WTC11 (cell line): ENCODE data around the gene OAS1.

Experiments used
- CREB1 ChIP-seq: sonication (generic); formaldehyde crosslinking; IDR thresholded peaks from 2 replicates; pipeline ENCODE4 v1.8.0; 2023; ENCODE audit warnings: mild to moderate bottlenecking, missing genetic modification reagents
- FOXK1 ChIP-seq: sonication (generic); formaldehyde crosslinking; IDR thresholded peaks from 2 replicates; pipeline ENCODE4 v1.8.0; 2022; ENCODE audit warnings: mild to moderate bottlenecking, moderate library complexity, missing genetic modification reagents
- GTF2I ChIP-seq: fragments of 250-450 bp; sonication (Bioruptor Pico); conservative IDR thresholded peaks from 2 replicates; pipeline ENCODE4 v1.4.0; 2021; ENCODE audit warnings: mild to moderate bottlenecking
- IRF2 ChIP-seq: sonication (generic); formaldehyde crosslinking; IDR thresholded peaks from 2 replicates; pipeline ENCODE4 v1.8.0; 2022; ENCODE audit warnings: low read depth, missing genetic modification reagents, borderline replicate concordance
- OVOL2 ChIP-seq: fragments of 250-450 bp; sonication (Bioruptor Pico); IDR thresholded peaks from 2 replicates; pipeline ENCODE4 v1.9.0; 2021; ENCODE audit warnings: mild to moderate bottlenecking, borderline replicate concordance
- RELA ChIP-seq: sonication (generic); formaldehyde crosslinking; IDR thresholded peaks from 2 replicates; pipeline ENCODE4 v1.8.1; 2022; ENCODE audit warnings: missing genetic modification reagents, mild to moderate bottlenecking, borderline replicate concordance
- SMAD3 ChIP-seq: sonication (generic); formaldehyde crosslinking; IDR thresholded peaks from 2 replicates; pipeline ENCODE4 v1.8.0; 2022; ENCODE audit warnings: missing genetic modification reagents, mild to moderate bottlenecking, borderline replicate concordance
- TF ChIP-seq, protein P1 (sequence below): sonication (generic); formaldehyde crosslinking; IDR thresholded peaks from 2 replicates; pipeline ENCODE4 v1.8.1; 2022; ENCODE audit warnings: mild to moderate bottlenecking, missing genetic modification reagents, moderate library complexity, borderline replicate concordance
- TF ChIP-seq, protein P2 (sequence below): fragments of 200-600 bp; IDR thresholded peaks from 2 replicates; pipeline ENCODE4 v1.8.0; 2022; ENCODE audit warnings: antibody characterized with exemption
- TF ChIP-seq, protein P3 (sequence below): sonication (generic); formaldehyde crosslinking; IDR thresholded peaks from 2 replicates; pipeline ENCODE4 v1.8.1; 2023; ENCODE audit warnings: mild to moderate bottlenecking, missing genetic modification reagents
- TF ChIP-seq, protein P4 (sequence below): sonication (generic); formaldehyde crosslinking; IDR thresholded peaks from 2 replicates; pipeline ENCODE4 v1.8.0; 2022; ENCODE audit warnings: mild to moderate bottlenecking, missing genetic modification reagents

- TF ChIP-seq GTF2I (CRISPR knock-in tag), result no peak
- no peak for TF ChIP-seq SMAD3 (CRISPR knock-in tag)
- TF ChIP-seq, protein P1, sequence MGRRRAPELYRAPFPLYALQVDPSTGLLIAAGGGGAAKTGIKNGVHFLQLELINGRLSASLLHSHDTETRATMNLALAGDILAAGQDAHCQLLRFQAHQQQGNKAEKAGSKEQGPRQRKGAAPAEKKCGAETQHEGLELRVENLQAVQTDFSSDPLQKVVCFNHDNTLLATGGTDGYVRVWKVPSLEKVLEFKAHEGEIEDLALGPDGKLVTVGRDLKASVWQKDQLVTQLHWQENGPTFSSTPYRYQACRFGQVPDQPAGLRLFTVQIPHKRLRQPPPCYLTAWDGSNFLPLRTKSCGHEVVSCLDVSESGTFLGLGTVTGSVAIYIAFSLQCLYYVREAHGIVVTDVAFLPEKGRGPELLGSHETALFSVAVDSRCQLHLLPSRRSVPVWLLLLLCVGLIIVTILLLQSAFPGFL (CRISPR knock-in tag), result no peak
- TF ChIP-seq, protein P2, sequence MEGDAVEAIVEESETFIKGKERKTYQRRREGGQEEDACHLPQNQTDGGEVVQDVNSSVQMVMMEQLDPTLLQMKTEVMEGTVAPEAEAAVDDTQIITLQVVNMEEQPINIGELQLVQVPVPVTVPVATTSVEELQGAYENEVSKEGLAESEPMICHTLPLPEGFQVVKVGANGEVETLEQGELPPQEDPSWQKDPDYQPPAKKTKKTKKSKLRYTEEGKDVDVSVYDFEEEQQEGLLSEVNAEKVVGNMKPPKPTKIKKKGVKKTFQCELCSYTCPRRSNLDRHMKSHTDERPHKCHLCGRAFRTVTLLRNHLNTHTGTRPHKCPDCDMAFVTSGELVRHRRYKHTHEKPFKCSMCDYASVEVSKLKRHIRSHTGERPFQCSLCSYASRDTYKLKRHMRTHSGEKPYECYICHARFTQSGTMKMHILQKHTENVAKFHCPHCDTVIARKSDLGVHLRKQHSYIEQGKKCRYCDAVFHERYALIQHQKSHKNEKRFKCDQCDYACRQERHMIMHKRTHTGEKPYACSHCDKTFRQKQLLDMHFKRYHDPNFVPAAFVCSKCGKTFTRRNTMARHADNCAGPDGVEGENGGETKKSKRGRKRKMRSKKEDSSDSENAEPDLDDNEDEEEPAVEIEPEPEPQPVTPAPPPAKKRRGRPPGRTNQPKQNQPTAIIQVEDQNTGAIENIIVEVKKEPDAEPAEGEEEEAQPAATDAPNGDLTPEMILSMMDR, result no peak
- TF ChIP-seq, protein P3, sequence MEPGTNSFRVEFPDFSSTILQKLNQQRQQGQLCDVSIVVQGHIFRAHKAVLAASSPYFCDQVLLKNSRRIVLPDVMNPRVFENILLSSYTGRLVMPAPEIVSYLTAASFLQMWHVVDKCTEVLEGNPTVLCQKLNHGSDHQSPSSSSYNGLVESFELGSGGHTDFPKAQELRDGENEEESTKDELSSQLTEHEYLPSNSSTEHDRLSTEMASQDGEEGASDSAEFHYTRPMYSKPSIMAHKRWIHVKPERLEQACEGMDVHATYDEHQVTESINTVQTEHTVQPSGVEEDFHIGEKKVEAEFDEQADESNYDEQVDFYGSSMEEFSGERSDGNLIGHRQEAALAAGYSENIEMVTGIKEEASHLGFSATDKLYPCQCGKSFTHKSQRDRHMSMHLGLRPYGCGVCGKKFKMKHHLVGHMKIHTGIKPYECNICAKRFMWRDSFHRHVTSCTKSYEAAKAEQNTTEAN (CRISPR knock-in tag), result no peak
- no peak for TF ChIP-seq FOXK1
- no peak for TF ChIP-seq OVOL2 (CRISPR knock-in tag)
- TF ChIP-seq, protein P4, sequence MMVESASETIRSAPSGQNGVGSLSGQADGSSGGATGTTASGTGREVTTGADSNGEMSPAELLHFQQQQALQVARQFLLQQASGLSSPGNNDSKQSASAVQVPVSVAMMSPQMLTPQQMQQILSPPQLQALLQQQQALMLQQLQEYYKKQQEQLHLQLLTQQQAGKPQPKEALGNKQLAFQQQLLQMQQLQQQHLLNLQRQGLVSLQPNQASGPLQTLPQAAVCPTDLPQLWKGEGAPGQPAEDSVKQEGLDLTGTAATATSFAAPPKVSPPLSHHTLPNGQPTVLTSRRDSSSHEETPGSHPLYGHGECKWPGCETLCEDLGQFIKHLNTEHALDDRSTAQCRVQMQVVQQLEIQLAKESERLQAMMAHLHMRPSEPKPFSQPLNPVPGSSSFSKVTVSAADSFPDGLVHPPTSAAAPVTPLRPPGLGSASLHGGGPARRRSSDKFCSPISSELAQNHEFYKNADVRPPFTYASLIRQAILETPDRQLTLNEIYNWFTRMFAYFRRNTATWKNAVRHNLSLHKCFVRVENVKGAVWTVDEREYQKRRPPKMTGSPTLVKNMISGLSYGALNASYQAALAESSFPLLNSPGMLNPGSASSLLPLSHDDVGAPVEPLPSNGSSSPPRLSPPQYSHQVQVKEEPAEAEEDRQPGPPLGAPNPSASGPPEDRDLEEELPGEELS (CRISPR knock-in tag), result no peak
- TF ChIP-seq CREB1, result no peak
- TF ChIP-seq IRF2 (CRISPR knock-in tag), result no peak
- TF ChIP-seq RELA, result no peak
Observed at GRCh38 chr12:112950701-112951100, 43.9 kb downstream of the OAS1 start.
